Thyroid gland (tissue), 4 donors: ENCODE data around the gene CHN2. TPM values are rescaled to one million over a fixed set of nuclear protein-coding genes. Genes with fewer than 3 reads are reported as not detected.

Experiments
- DNase-seq, 2 donors: peaks; one replicate each; pipeline ENCODE4 v3.0.0-alpha.2; 2019
- H3K27ac ChIP-seq, 3 donors: fragments of 200-600 bp; sonication (generic); 1 replicate in 2 of 3; 2 replicates in 1 of 3; pipeline ENCODE4 v1.5.1; 2016 to 2019; ENCODE audit warnings: mild to moderate bottlenecking in 1 of 3, moderate library complexity in 1 of 3
- H3K27me3 ChIP-seq: fragments of 200-600 bp; sonication (generic); one replicate; pipeline ENCODE4 v1.5.1; 2019
- H3K36me3 ChIP-seq, 2 donors: fragments of 200-600 bp; sonication (generic); one replicate each; pipeline ENCODE4 v1.5.1; 2016 to 2019
- H3K4me1 ChIP-seq, 2 donors: fragments of 200-600 bp; sonication (generic); one replicate each; pipeline ENCODE4 v1.5.1; 2017 to 2019
- H3K4me3 ChIP-seq, 3 donors: fragments of 200-600 bp; sonication (generic); replicated peaks in 1 of 3; 1 replicate in 2 of 3; 2 replicates in 1 of 3; pipeline ENCODE4 v1.5.1; 2016; ENCODE audit warnings: mild to moderate bottlenecking in 1 of 3
- H3K9me3 ChIP-seq: fragments of 200-600 bp; sonication (generic); one replicate; pipeline ENCODE4 v1.5.1; 2017
- CTCF ChIP-seq, 6 experiments: fragments of 200-600 bp in 3 of 6; fragments of 450-650 bp in 3 of 6; sonication (generic) in 3 of 6; IDR thresholded peaks; one replicate each; pipeline ENCODE4 v1.5.1; 2016 to 2019; ENCODE audit warnings: antibody characterized with exemption in 6 of 6, mild to moderate bottlenecking in 2 of 6, inconsistent platforms in 1 of 6, moderate library complexity in 1 of 6
- POLR2A ChIP-seq, 2 donors: fragments of 450-650 bp; IDR thresholded peaks; one replicate each; pipeline ENCODE4 v1.6.1; 2017; ENCODE audit warnings: antibody characterized with exemption in 2 of 2, mild to moderate bottlenecking in 2 of 2, moderate library complexity in 1 of 2
- WGBS, 2 donors: methylation state at CpG; one replicate each; pipeline ENCODE4 v1.1.5; 2017; 5-methylcytosine and 5-hydroxymethylcytosine counted together
- intact Hi-C: fragments of 100-400 bp; cut with DNase I; formaldehyde crosslinking; loops from one replicate; pipeline ENCODE4 v1.15.1; 2023
- total RNA-seq, 4 donors: library from RNA; depleted of rRNA; stranded (reverse); fragments of >200 nt; gene quantifications; one replicate each; pipeline ENCODE4 v1.2.3, GENCODE V29; 2016

The CHN2 gene
- total RNA-seq, 4 donors from 2014 or later = 11.7 to 54.3 (median 41.4) TPM

DNA sequence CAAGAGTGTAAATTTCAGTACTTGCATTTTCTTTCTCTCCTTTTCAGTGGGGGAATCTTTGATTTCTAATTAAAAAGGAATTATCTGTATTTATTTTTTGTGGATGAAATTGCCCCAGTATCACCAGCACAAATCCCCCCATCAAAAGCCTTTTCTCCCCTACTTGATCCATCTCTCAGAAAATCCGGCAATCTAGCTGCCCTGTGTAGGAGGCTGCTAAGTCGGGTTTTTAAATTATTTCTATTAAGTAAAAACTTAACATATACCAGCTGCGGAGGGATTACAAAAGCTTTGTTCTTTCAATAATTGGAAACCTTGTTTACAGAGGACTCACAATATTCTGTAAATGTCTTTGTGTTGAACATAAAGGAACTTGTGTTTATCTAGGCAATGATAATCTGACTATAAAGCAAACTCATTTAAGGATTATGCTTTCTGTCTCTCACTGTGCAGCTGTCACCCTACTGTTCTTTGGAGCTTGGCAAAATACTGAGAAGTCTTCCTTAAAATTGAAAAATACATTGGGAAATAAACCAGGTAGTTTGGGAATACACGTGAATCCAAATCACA, 191.7 kb downstream of the CHN2 start:
- no peak overlapping the region for H3K4me3 ChIP-seq
- H3K9me3 ChIP-seq = no peaks in the 10 kb centered on the region
- 94 to 95% methylated on average over 4 of the region's 4 CpGs for WGBS, 2 donors
- TF ChIP-seq POLR2A (IDR thresholded peaks at IDR 0.05) (no peak), CTCF (IDR thresholded peaks at IDR 0.05) (no peak)
- no peak overlapping the region for H3K27ac ChIP-seq
- H3K4me1 ChIP-seq = peaks cover 8 to 9% of the 10 kb centered on the region in 2 donors
- no peak for DNase-seq
- intact Hi-C loops = no loop called here
- no peaks in the 10 kb centered on the region for H3K27me3 ChIP-seq
- no peaks in the 10 kb centered on the region for H3K36me3 ChIP-seq

DNA sequence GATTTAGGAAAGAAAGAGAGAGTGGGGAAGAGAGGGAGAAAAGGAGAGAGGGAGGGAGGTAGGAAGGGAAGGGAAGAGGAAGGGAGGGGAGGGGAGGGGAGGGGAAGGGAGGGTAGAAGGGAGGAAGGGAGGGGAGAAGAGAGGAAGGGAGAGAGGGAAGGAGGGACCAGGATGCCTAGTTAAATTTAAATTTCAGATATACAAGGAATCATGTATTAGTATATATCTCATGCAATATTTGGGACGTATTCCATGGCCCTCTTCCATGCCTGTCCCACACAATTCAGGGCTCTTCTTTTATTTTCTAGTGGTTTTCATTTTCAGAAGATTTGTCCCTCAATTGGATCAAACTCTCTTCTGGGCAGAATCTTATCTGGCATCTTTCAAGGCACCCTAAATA, 196.7 kb downstream of the CHN2 start:
- Histone ChIP-seq H3K27me3 (no peaks in the 10 kb centered on the region), H3K4me1 (no peaks in the 10 kb centered on the region), H3K4me3 (no peak overlapping the region), H3K9me3 (no peaks in the 10 kb centered on the region), H3K36me3 (no peaks in the 10 kb centered on the region), H3K27ac (no peak overlapping the region)
- DNase-seq = no peak
- 93 to 98% methylated on average over 1 of the region's 1 CpG for WGBS, 2 donors
- intact Hi-C loops = no loop called here
- TF ChIP-seq CTCF (IDR thresholded peaks at IDR 0.05) (no peak), POLR2A (IDR thresholded peaks at IDR 0.05) (no peak)

DNA sequence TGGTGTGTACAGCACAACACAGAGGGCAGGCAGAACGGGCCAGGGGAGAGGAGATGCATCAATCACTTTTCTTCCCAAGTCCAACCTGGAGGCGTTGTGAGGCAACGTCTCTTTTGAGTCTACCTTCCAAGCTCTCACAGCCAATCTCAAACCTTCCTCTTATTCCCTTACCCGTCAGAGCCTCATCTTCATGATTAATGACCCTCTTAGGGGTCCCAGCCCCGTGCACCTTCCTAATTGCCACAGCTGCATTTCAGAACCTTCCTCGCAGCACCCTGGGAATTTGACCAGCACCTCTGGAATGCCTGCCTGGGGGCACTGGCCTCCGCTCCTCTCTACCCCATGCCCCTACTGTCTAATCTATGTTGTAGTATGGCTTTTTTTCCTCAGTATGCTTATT, 199.7 kb downstream of the CHN2 start:
- no peak overlapping the region for H3K4me3 ChIP-seq
- H3K9me3 ChIP-seq = no peaks in the 10 kb centered on the region
- no peak for DNase-seq
- H3K4me1 ChIP-seq = no peaks in the 10 kb centered on the region
- intact Hi-C loops = no loop called here
- WGBS, 2 donors = 73 to 81% methylated on average over 7 of the region's 7 CpGs
- H3K27me3 ChIP-seq = no peaks in the 10 kb centered on the region
- H3K27ac ChIP-seq = no peak overlapping the region
- H3K36me3 ChIP-seq = no peaks in the 10 kb centered on the region
- TF ChIP-seq POLR2A (IDR thresholded peaks at IDR 0.05) = no peak
- no peak for TF ChIP-seq CTCF (IDR thresholded peaks at IDR 0.05)

DNA sequence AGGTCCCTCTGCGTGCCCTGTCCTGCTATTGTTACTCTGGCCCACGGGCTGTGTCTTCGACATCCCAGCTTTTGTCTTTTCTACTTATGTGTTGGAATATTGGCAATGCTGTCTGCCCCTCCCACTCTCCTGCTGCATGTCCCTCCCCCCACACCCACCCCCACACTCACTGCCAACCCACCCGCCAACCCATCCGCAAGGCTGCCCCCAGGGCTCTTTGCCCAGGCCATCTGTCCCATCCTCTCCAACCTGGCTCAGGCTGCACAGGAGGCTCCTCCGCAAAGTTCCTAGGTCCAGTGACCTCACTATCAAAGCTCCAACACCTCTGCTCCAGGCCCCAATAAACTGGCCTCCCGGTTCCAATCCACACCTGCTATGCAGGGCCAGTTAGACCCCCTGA, 202.0 kb downstream of the CHN2 start:
- Histone ChIP-seq H3K9me3 (no peaks in the 10 kb centered on the region), H3K27me3 (no peaks in the 10 kb centered on the region), H3K36me3 (no peaks in the 10 kb centered on the region), H3K4me1 (no peaks in the 10 kb centered on the region), H3K4me3 (no peak overlapping the region), H3K27ac (no peak overlapping the region)
- intact Hi-C loops = no loop called here
- DNase-seq = no peak
- WGBS, 2 donors = 95 to 98% methylated on average over 5 to 7 of the region's 7 CpGs
- TF ChIP-seq CTCF (IDR thresholded peaks at IDR 0.05) (no peak), POLR2A (IDR thresholded peaks at IDR 0.05) (no peak)

GRCh38 chr7:29397398-29397797, 202.8 kb downstream of the CHN2 start:
- DNase-seq = no peak
- H3K36me3 ChIP-seq = no peaks in the 10 kb centered on the region
- H3K4me1 ChIP-seq = no peaks in the 10 kb centered on the region
- no peaks in the 10 kb centered on the region for H3K27me3 ChIP-seq
- no peak overlapping the region for H3K4me3 ChIP-seq
- no peak for TF ChIP-seq CTCF (IDR thresholded peaks at IDR 0.05)
- no peak for TF ChIP-seq POLR2A (IDR thresholded peaks at IDR 0.05)
- intact Hi-C loops = no loop called here
- no peak overlapping the region for H3K27ac ChIP-seq
- H3K9me3 ChIP-seq = no peaks in the 10 kb centered on the region
- 81 to 86% methylated on average over 2 of the region's 2 CpGs for WGBS, 2 donors
